ENCODE results near the gene TM9SF2.

- TF ChIP-seq GATA3 (IDR thresholded peaks at IDR 0.05; ENCODE audit: low read depth, low read length): no peak
- no peak for TF ChIP-seq GATA2 (IDR thresholded peaks at IDR 0.05; ENCODE audit: low read depth, low read length)
Observed at GRCh38 chr13:99514801-99515200, 13.5 kb downstream of the TM9SF2 start.

Measured in SH-SY5Y (cell line).